HCT116 (cell line): ENCODE data around the gene MAP3K6. TPM values are rescaled to one million over a fixed set of nuclear protein-coding genes. Genes with fewer than 3 reads are reported as not detected.

ENCODE experiments used
- ATAC-seq: fragments of 200-7000 bp; cut with Tn5 transposase; 2 replicates; pipeline ENCODE4 v1.9.1; 2020; ENCODE audit warnings: mild to moderate bottlenecking, moderate library complexity
- BruUV-seq: library from RNA; stranded (reverse); fragments of 400-500 nt; replicated peaks from 2 replicates; lab custom pipeline; 2021; lab: Mats Ljungman, UMichigan
- CTCF ChIA-PET: fragments of 300-600 bp; sonication (Branson Sonifier 250); formaldehyde crosslinking; loops from one replicate; lab custom pipeline; 2021; ENCODE audit warnings: antibody characterized with exemption; lab: Charles Lee
- POLR2A ChIA-PET: fragments of 300-600, 350-600 bp; sonication (Branson Sonifier 250); formaldehyde crosslinking; loops from one replicate; lab custom pipeline; 2021; ENCODE audit warnings: antibody characterized with exemption; lab: Charles Lee
- RAD21 ChIA-PET, 2 experiments: fragments of 300-600 bp; sonication (Branson Sonifier 250); formaldehyde crosslinking; loops; one replicate each; lab custom pipeline; 2023; ENCODE audit warnings: low total read pairs in 2 of 2; ENCODE audit not compliant: uncharacterized antibody in 2 of 2, unreplicated experiment in 2 of 2, low non-redundant PET in 1 of 2; lab: Charles Lee
- DNase-seq: peaks from one replicate; pipeline ENCODE4 v3.0.0-alpha.2; 2010; ENCODE audit warnings: low read depth, low spot score
- H2AFZ ChIP-seq: fragments of 200-600 bp; shearing (Covaris generic), sonication (generic); 2 replicates; pipeline ENCODE4 v1.6.1; 2017; ENCODE audit warnings: low read depth, mixed run types, mixed read lengths, antibody characterized with exemption, low read length; ENCODE audit not compliant: poor library complexity, severe bottlenecking
- H3K27ac ChIP-seq: 2 replicates; pipeline ENCODE4 v1.5.1; 2012; ENCODE audit warnings: low read depth, low read length
- H3K27me3 ChIP-seq: fragments of 200-600 bp; sonication (generic); 2 replicates; pipeline ENCODE4 v1.6.1; 2016; ENCODE audit warnings: mixed run types, low read length, mixed read lengths; ENCODE audit not compliant: insufficient read depth
- H3K36me3 ChIP-seq, 2 experiments: fragments of 200-500 bp in 1 of 2; fragments of 200-600 bp in 1 of 2; sonication (Bioruptor generic) in 1 of 2; sonication (generic) in 1 of 2; 2 replicates each; pipeline versions ENCODE4 v1.5.1 to v1.6.1; 2014 to 2016; ENCODE audit warnings: low read length in 2 of 2, inconsistent platforms in 1 of 2, mixed read lengths in 1 of 2, mixed run types in 1 of 2; ENCODE audit not compliant: insufficient read depth in 2 of 2, control insufficient read depth in 1 of 2
- H3K4me1 ChIP-seq, 2 experiments: fragments of 200-600 bp in 1 of 2; sonication (generic) in 1 of 2; 2 replicates each; pipeline versions ENCODE4 v1.5.1 to v1.6.1; 2012 to 2017; ENCODE audit warnings: low read length in 2 of 2, inconsistent platforms in 1 of 2, mild to moderate bottlenecking in 1 of 2, mixed read lengths in 1 of 2, mixed run types in 1 of 2, moderate library complexity in 1 of 2; ENCODE audit not compliant: insufficient read depth in 2 of 2, control insufficient read depth in 1 of 2
- H3K4me2 ChIP-seq: fragments of 200-600 bp; sonication (generic); 2 replicates; pipeline ENCODE4 v1.6.1; 2017; ENCODE audit warnings: mixed run types, low read length, mixed read lengths
- H3K4me3 ChIP-seq, 2 experiments: fragments of 200-600 bp in 1 of 2; sonication (generic) in 1 of 2; replicated peaks in 1 of 2; 2 replicates each; pipeline ENCODE4 v1.5.1; 2011 to 2016; ENCODE audit warnings: low read length in 2 of 2, control low read depth in 1 of 2, low read depth in 1 of 2, mild to moderate bottlenecking in 1 of 2, mixed read lengths in 1 of 2, mixed run types in 1 of 2
- H3K79me2 ChIP-seq: fragments of 200-600 bp; sonication (generic); 2 replicates; pipeline ENCODE4 v1.6.1; 2017; ENCODE audit warnings: mild to moderate bottlenecking, mixed run types, low read length, moderate library complexity, mixed read lengths; ENCODE audit not compliant: insufficient read depth
- H3K9ac ChIP-seq: fragments of 200-600 bp; sonication (generic); 2 replicates; pipeline ENCODE4 v1.6.1; 2016; ENCODE audit warnings: low read length, mixed read lengths
- H3K9me2 ChIP-seq: fragments of 200-600 bp; sonication (generic), shearing (Covaris generic); 2 replicates; pipeline ENCODE4 v1.6.1; 2017; ENCODE audit warnings: mixed run types, mild to moderate bottlenecking, moderate library complexity; ENCODE audit not compliant: insufficient read depth
- H3K9me3 ChIP-seq, 2 experiments: fragments of 200-500 bp in 1 of 2; fragments of 200-600 bp in 1 of 2; sonication (Bioruptor generic) in 1 of 2; sonication (generic) in 1 of 2; 2 replicates each; pipeline ENCODE4 v1.6.1; 2014 to 2017; ENCODE audit warnings: low read length in 2 of 2, mixed read lengths in 2 of 2, inconsistent platforms in 1 of 2, low read depth in 1 of 2, mild to moderate bottlenecking in 1 of 2, mixed run types in 1 of 2, moderate library complexity in 1 of 2; ENCODE audit not compliant: control insufficient read depth in 1 of 2, insufficient read depth in 1 of 2
- H4K20me1 ChIP-seq: fragments of 200-600 bp; sonication (generic), shearing (Covaris generic); 2 replicates; pipeline ENCODE4 v1.6.1; 2017; ENCODE audit warnings: mixed run types, mild to moderate bottlenecking, moderate library complexity; ENCODE audit not compliant: insufficient read depth
- CEBPB ChIP-seq: IDR thresholded peaks from 2 replicates; pipeline ENCODE4 v1.6.1; 2012; ENCODE audit warnings: low read depth
- ELF1 ChIP-seq: IDR thresholded peaks from 2 replicates; pipeline ENCODE4 v1.6.1; 2012; ENCODE audit warnings: low read depth, borderline replicate concordance
- EZH2phosphoT487 ChIP-seq: fragments of 200-600 bp; IDR thresholded peaks from 2 replicates; pipeline ENCODE4 v1.6.1; 2018; ENCODE audit warnings: antibody characterized with exemption, borderline replicate concordance
- POLR2AphosphoS5 ChIP-seq: IDR thresholded peaks from 2 replicates; pipeline ENCODE4 v1.6.1; 2011; ENCODE audit warnings: mild to moderate bottlenecking, low read depth, low read length, moderate library complexity
- SIN3A ChIP-seq: IDR thresholded peaks from 2 replicates; pipeline ENCODE4 v1.6.1; 2012; ENCODE audit warnings: low read depth
- SP1 ChIP-seq: IDR thresholded peaks from 2 replicates; pipeline ENCODE4 v1.6.1; 2012; ENCODE audit warnings: low read depth
- SRF ChIP-seq: IDR thresholded peaks from 2 replicates; pipeline ENCODE4 v1.6.1; 2012; ENCODE audit warnings: low read depth
- TCF7L2 ChIP-seq: IDR thresholded peaks from 2 replicates; pipeline ENCODE4 v1.7.0; 2011; ENCODE audit warnings: borderline replicate concordance, inconsistent platforms; ENCODE audit not compliant: insufficient read depth, insufficient read length; ENCODE audit errors: extremely low read depth
- ZFX ChIP-seq: fragments of 450-650 bp; IDR thresholded peaks from 2 replicates; pipeline ENCODE4 v1.6.1; 2017
- ZNF274 ChIP-seq: fragments of 200-500 bp; sonication (Bioruptor generic); IDR thresholded peaks from 2 replicates; pipeline ENCODE4 v1.6.1; 2014; ENCODE audit warnings: mild to moderate bottlenecking, low read depth, low read length, inconsistent platforms
- intact Hi-C: fragments of 100-400 bp; cut with micrococcal nuclease; formaldehyde crosslinking; loops from 2 replicates; pipeline ENCODE4 v1.10.0; 2022
- total RNA-seq: library from RNA; stranded (reverse); gene quantifications from one replicate; pipeline ENCODE4 v1.2.1, GENCODE V29; 2021; ENCODE audit not compliant: unreplicated experiment
- TF ChIP-seq, protein P1 (sequence below): IDR thresholded peaks from 2 replicates; pipeline ENCODE4 v1.6.1; 2012
- TF ChIP-seq, protein P2 (sequence below): IDR thresholded peaks from 2 replicates; pipeline ENCODE4 v1.6.1; 2012; ENCODE audit warnings: low read depth
- TF ChIP-seq, protein P3 (sequence below), 3 experiments: fragments of 200-600 bp in 1 of 3; sonication (generic) in 1 of 3; IDR thresholded peaks in 2 of 3; conservative IDR thresholded peaks in 1 of 3; 2 replicates each; pipeline ENCODE4 v1.5.1; 2012 to 2017; ENCODE audit warnings: low read depth in 2 of 3, low read length in 2 of 3, antibody characterized with exemption in 1 of 3, borderline replicate concordance in 1 of 3, control low read depth in 1 of 3, mild to moderate bottlenecking in 1 of 3, mixed read lengths in 1 of 3, mixed run types in 1 of 3, moderate library complexity in 1 of 3; ENCODE audit not compliant: insufficient read depth in 1 of 3

MAP3K6 gene
- total RNA-seq, 1 experiment from 2014 or later: 30.2 TPM

DNA sequence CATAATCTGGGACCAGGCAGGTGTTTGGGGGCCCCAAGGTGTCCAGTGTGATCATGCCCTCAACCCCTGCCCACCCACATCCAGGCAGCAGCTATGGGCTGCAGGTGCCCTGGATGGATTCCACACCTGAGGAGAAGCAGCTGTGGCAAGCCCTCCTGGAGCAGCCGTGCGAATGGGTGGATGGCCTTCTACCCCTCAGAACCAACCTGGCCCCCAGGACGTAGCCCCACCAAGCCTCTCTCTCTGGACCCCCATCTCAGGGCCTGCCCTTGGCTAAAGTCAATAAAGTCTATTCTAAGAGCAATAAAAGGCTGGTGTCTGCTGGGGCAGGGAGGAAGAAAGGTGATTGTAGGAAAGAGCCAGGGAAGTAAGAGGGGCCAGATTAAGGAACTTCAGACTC lies 13.1 kb downstream of the MAP3K6 start:
- intact Hi-C loops: no loop called here
- Histone ChIP-seq H3K27ac (no peak overlapping the region; the same call in 1 of the 2 replicates), H2AFZ (no peak overlapping the region), H3K36me3 (peaks cover 0 to 7% of the 10 kb centered on the region in 2 experiments; a peak in 1 of 4 replicates), H3K4me2 (no peak overlapping the region), H4K20me1 (no peaks in the 10 kb centered on the region), H3K79me2 (no peaks in the 10 kb centered on the region), H3K9ac (no peak overlapping the region), H3K27me3 (no peaks in the 10 kb centered on the region), H3K4me1 (peaks cover 12 to 22% of the 10 kb centered on the region in 2 experiments), H3K9me3 (no peaks in the 10 kb centered on the region), H3K9me2 (no peaks in the 10 kb centered on the region), H3K4me3 (no peak overlapping the region)
- ChIA-PET RAD21 (no interaction called here), POLR2A (interaction anchor here (2.4 kb wide), 1 partner anchor 13 kb away, joined by 14 read pairs; the partner anchor contains the start of gene MAP3K6), CTCF (interaction anchor here (0.7 to 1.4 kb wide), 3 partner anchors 9 to 21 kb away, joined by 3 read pairs; no protein-coding TSS in a partner anchor)
- DNase-seq: no peak
- BruUV-seq: no TSS peak
- ATAC-seq: no peak
- TF ChIP-seq SRF: no peak
- TF ChIP-seq, protein P1, sequence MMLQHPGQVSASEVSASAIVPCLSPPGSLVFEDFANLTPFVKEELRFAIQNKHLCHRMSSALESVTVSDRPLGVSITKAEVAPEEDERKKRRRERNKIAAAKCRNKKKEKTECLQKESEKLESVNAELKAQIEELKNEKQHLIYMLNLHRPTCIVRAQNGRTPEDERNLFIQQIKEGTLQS: no peak
- no peak for TF ChIP-seq ZNF274
- TF ChIP-seq ELF1: no peak
- no peak for TF ChIP-seq CEBPB
- TF ChIP-seq EZH2phosphoT487: no peak
- TF ChIP-seq POLR2AphosphoS5: no peak
- no peak for TF ChIP-seq SP1
- TF ChIP-seq, protein P2, sequence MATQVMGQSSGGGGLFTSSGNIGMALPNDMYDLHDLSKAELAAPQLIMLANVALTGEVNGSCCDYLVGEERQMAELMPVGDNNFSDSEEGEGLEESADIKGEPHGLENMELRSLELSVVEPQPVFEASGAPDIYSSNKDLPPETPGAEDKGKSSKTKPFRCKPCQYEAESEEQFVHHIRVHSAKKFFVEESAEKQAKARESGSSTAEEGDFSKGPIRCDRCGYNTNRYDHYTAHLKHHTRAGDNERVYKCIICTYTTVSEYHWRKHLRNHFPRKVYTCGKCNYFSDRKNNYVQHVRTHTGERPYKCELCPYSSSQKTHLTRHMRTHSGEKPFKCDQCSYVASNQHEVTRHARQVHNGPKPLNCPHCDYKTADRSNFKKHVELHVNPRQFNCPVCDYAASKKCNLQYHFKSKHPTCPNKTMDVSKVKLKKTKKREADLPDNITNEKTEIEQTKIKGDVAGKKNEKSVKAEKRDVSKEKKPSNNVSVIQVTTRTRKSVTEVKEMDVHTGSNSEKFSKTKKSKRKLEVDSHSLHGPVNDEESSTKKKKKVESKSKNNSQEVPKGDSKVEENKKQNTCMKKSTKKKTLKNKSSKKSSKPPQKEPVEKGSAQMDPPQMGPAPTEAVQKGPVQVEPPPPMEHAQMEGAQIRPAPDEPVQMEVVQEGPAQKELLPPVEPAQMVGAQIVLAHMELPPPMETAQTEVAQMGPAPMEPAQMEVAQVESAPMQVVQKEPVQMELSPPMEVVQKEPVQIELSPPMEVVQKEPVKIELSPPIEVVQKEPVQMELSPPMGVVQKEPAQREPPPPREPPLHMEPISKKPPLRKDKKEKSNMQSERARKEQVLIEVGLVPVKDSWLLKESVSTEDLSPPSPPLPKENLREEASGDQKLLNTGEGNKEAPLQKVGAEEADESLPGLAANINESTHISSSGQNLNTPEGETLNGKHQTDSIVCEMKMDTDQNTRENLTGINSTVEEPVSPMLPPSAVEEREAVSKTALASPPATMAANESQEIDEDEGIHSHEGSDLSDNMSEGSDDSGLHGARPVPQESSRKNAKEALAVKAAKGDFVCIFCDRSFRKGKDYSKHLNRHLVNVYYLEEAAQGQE: no peak
- TF ChIP-seq SIN3A: no peak
- no peak for TF ChIP-seq TCF7L2
- no peak for TF ChIP-seq ZFX
- TF ChIP-seq, protein P3, sequence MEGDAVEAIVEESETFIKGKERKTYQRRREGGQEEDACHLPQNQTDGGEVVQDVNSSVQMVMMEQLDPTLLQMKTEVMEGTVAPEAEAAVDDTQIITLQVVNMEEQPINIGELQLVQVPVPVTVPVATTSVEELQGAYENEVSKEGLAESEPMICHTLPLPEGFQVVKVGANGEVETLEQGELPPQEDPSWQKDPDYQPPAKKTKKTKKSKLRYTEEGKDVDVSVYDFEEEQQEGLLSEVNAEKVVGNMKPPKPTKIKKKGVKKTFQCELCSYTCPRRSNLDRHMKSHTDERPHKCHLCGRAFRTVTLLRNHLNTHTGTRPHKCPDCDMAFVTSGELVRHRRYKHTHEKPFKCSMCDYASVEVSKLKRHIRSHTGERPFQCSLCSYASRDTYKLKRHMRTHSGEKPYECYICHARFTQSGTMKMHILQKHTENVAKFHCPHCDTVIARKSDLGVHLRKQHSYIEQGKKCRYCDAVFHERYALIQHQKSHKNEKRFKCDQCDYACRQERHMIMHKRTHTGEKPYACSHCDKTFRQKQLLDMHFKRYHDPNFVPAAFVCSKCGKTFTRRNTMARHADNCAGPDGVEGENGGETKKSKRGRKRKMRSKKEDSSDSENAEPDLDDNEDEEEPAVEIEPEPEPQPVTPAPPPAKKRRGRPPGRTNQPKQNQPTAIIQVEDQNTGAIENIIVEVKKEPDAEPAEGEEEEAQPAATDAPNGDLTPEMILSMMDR (IDR thresholded peaks at IDR 0.05 in 2 of 3, conservative IDR thresholded peaks at IDR 0.05 in 1 of 3; ENCODE audit: borderline replicate concordance in 1 of 3, insufficient read depth in 1 of 3, low read depth in 2 of 3, low read length in 2 of 3): no peak
